ENCODE data around the gene SRRM5.

SRRM5 gene

DNA sequence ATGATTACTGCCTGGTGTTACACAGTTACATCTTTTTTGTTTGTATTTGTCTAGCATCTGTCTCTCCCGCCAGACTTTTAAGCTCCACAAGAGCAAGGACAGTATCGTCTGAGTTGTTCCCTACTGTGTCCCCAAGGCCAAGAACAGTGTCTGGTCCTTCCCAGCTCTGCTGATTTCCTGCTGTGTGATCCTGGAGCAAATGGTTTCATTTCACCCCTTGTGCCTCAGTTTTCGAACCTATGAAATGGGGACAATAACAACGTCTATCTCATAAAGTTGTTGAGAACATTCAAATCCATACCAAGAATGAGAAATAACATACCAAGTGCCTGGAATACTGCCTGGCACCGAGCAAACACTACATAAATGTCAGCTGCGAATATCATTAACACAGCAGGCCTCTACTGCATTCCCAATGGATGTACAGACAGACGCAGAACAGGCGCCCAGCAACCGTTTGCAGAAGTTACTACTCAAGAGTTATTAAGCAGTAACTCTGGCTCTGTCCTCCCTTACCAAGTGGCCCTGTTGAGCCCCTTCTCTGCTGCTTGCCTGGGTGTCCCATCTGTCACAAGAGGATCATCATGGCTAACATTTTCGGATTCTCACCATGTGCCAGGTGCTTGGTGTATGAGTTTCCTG, 48.0 kb upstream of the SRRM5 start:
- Histone ChIP-seq H3K79me2 (ENCODE audit: low read length) (no peaks in the 10 kb centered on the region; the same call in 1 of the 2 replicates), H2AFZ (ENCODE audit: low read length) (no peak overlapping the region), H3K4me1 (ENCODE audit: low read length) (no peaks in the 10 kb centered on the region), H3K27me3 (replicated peaks; ENCODE audit: insufficient read depth, low read length) (no peaks in the 10 kb centered on the region), H3K36me3 (replicated peaks; ENCODE audit: insufficient read depth, low read length) (no peaks in the 10 kb centered on the region), H4K20me1 (ENCODE audit: insufficient read depth, low read length) (no peaks in the 10 kb centered on the region), H3K9me2 (replicated peaks; ENCODE audit: insufficient read depth, low read length) (no peaks in the 10 kb centered on the region), H3K9ac (ENCODE audit: low read length) (no peak overlapping the region), H3F3A (ENCODE audit: insufficient read depth, low read length) (no peaks in the 10 kb centered on the region), H3K4me3 (ENCODE audit: low read length) (no peak overlapping the region), H3K9me3 (replicated peaks; ENCODE audit: insufficient read depth, low read length) (no peaks in the 10 kb centered on the region), H3K27ac (ENCODE audit: low read length) (no peak overlapping the region), H3K4me2 (ENCODE audit: low read depth, low read length) (no peak overlapping the region)
- DNase-seq: no peak
- TF ChIP-seq, protein P1, sequence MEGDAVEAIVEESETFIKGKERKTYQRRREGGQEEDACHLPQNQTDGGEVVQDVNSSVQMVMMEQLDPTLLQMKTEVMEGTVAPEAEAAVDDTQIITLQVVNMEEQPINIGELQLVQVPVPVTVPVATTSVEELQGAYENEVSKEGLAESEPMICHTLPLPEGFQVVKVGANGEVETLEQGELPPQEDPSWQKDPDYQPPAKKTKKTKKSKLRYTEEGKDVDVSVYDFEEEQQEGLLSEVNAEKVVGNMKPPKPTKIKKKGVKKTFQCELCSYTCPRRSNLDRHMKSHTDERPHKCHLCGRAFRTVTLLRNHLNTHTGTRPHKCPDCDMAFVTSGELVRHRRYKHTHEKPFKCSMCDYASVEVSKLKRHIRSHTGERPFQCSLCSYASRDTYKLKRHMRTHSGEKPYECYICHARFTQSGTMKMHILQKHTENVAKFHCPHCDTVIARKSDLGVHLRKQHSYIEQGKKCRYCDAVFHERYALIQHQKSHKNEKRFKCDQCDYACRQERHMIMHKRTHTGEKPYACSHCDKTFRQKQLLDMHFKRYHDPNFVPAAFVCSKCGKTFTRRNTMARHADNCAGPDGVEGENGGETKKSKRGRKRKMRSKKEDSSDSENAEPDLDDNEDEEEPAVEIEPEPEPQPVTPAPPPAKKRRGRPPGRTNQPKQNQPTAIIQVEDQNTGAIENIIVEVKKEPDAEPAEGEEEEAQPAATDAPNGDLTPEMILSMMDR (IDR thresholded peaks at IDR 0.05; ENCODE audit: low read length): no peak
- no peak for TF ChIP-seq EZH2phosphoT487 (IDR thresholded peaks at IDR 0.05; ENCODE audit: low read length)
- TF ChIP-seq EZH2 (optimal IDR thresholded peaks at IDR 0.05; ENCODE audit: low read depth, low read length): no peak

DNA sequence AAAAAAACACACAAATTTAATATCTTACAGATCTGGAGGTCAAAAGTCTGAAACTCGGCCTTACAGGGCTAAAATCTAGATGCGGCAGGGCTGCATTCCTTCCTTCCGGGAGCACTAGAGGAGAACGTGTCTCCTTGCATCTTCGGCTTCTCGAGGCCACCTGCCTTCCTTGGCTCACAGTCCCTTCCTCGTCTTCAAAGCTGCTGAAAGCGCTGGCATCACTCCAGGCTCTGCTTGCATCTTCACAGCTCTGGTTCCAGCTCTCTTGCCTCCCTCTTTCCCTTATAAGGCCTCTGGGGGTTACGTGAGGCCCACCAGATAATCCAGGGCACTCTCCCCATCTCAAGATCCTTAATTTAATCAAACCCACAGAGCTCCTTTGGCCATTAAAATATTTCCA, 47.1 kb upstream of the SRRM5 start:
- Histone ChIP-seq H3K9me3 (replicated peaks; ENCODE audit: insufficient read depth, low read length) (no peaks in the 10 kb centered on the region), H3K4me2 (ENCODE audit: low read depth, low read length) (no peak overlapping the region), H3K4me3 (ENCODE audit: low read length) (no peak overlapping the region), H3F3A (ENCODE audit: insufficient read depth, low read length) (no peaks in the 10 kb centered on the region), H3K27me3 (replicated peaks; ENCODE audit: insufficient read depth, low read length) (no peaks in the 10 kb centered on the region), H3K79me2 (ENCODE audit: low read length) (no peaks in the 10 kb centered on the region; the same call in 1 of the 2 replicates), H3K9me2 (replicated peaks; ENCODE audit: insufficient read depth, low read length) (no peaks in the 10 kb centered on the region), H3K36me3 (replicated peaks; ENCODE audit: insufficient read depth, low read length) (no peaks in the 10 kb centered on the region), H3K4me1 (ENCODE audit: low read length) (no peaks in the 10 kb centered on the region), H3K27ac (ENCODE audit: low read length) (no peak overlapping the region), H4K20me1 (ENCODE audit: insufficient read depth, low read length) (no peaks in the 10 kb centered on the region), H3K9ac (ENCODE audit: low read length) (no peak overlapping the region), H2AFZ (ENCODE audit: low read length) (no peak overlapping the region)
- TF ChIP-seq EZH2 (optimal IDR thresholded peaks at IDR 0.05; ENCODE audit: low read depth, low read length) (no peak), EZH2phosphoT487 (IDR thresholded peaks at IDR 0.05; ENCODE audit: low read length) (no peak)
- TF ChIP-seq, protein P1 (IDR thresholded peaks at IDR 0.05; ENCODE audit: low read length): no peak
- no peak for DNase-seq

DNA sequence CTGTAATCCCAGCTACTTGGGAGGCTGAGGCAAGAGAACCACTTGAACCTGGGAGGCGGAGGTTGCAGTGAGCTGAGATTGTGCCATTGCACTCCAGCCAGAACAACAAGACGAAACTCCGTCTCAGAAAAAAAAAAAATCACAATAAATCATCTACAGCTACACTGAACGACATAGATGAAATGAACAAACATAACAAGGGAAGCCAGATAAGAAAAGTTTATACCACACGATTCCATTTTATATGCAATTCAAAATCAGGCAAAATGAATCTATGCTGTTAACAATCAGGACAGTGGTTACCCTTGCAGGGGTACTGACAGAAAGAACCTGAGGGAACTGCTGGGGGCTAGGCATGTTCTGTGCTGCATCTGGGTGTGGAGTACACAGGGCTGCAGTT, 42.2 kb upstream of the SRRM5 start:
- Histone ChIP-seq H4K20me1 (ENCODE audit: insufficient read depth, low read length) (no peaks in the 10 kb centered on the region), H3K27ac (ENCODE audit: low read length) (no peak overlapping the region), H3K9me2 (replicated peaks; ENCODE audit: insufficient read depth, low read length) (no peaks in the 10 kb centered on the region), H3K4me2 (ENCODE audit: low read depth, low read length) (no peak overlapping the region), H3F3A (ENCODE audit: insufficient read depth, low read length) (no peaks in the 10 kb centered on the region), H3K27me3 (replicated peaks; ENCODE audit: insufficient read depth, low read length) (no peaks in the 10 kb centered on the region), H3K36me3 (replicated peaks; ENCODE audit: insufficient read depth, low read length) (no peaks in the 10 kb centered on the region), H3K79me2 (ENCODE audit: low read length) (peaks cover 12% of the 10 kb centered on the region), H3K9me3 (replicated peaks; ENCODE audit: insufficient read depth, low read length) (no peaks in the 10 kb centered on the region), H2AFZ (ENCODE audit: low read length) (no peak overlapping the region), H3K4me3 (ENCODE audit: low read length) (no peak overlapping the region), H3K4me1 (ENCODE audit: low read length) (no peaks in the 10 kb centered on the region), H3K9ac (ENCODE audit: low read length) (no peak overlapping the region)
- TF ChIP-seq EZH2phosphoT487 (IDR thresholded peaks at IDR 0.05; ENCODE audit: low read length): no peak
- TF ChIP-seq EZH2 (optimal IDR thresholded peaks at IDR 0.05; ENCODE audit: low read depth, low read length): no peak
- TF ChIP-seq, protein P1 (IDR thresholded peaks at IDR 0.05; ENCODE audit: low read length): no peak
- DNase-seq: no peak

Data from MM.1S (cell line).